ENCODE results near the gene TMEM141. TPM values are rescaled to one million over a fixed set of nuclear protein-coding genes. Genes with fewer than 3 reads are reported as not detected.
"Not testable (repeated sequence)": the region's sequence is repeated elsewhere in the genome, so short reads cannot be mapped to it uniquely, and the experiment has no call there.

The TMEM141 gene
- total and polyA plus RNA-seq, 2 donors (not counting 1 experiment from before 2014, with no cell fraction given): 43.3 to 56.5 TPM

DNA sequence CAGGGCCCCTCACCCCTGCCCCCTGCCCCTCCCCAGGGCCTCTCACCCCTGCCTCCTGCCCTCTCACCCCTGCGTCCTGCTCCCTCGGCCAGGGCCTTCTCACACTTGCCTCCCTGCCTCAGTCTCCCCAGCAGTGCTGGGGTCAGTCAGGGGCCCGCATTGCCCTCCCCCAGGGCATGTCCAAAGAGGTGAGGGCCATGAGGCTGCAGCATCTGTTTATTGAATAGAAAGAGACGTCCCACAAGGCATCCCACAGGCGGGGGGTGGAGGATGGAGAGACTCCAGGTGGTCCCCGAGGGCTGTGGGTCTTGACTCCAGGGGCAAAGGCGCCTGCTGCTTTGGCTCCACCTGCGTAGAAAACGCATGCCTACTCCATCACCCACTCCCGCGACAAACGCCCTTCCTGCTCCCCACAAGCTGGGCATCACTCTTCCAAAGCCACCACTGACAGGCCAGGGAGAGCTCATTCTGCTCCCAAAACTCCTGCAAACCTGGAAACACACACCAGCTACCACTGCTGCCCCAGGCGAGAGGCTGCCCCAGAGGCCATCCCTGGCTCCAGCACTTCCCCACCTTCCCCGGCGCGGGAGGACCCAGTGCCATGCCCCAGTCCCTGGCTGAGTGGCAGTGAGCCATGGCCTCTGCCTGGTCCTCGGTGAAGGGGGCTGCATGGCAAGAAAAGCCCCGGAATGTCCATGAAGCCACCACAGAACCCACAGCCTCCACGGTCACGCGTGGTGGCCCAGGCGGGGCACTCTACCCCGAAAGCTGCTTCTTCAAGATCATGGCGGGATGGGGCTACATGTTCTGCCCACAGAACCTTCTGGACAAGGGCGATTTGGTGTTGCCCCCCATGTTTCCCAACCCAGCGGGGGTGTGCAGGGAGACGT, 31.5 kb upstream of the TMEM141 start:
- Histone ChIP-seq H3K4me1 (ENCODE audit: control insufficient read depth, extremely low read depth, insufficient read depth, low read length) (no peaks in the 10 kb centered on the region), H3K9ac (ENCODE audit: insufficient read depth, low read length) (no peak overlapping the region), H3K9me3 (ENCODE audit: control insufficient read depth, insufficient read depth, low read depth, low read length) (no peaks in the 10 kb centered on the region), H3K27ac (ENCODE audit: insufficient read depth, low read length) (no peak overlapping the region), H3K36me3 (ENCODE audit: control insufficient read depth, insufficient read depth, low read length) (no peaks in the 10 kb centered on the region), H3K4me3 (replicated peaks in 1 of 4; ENCODE audit: control extremely low read depth in 1 of 4, insufficient read depth in 1 of 4, low read depth in 3 of 4, low read length in 4 of 4) (no peak overlapping the region), H3K4me2 (ENCODE audit: extremely low read depth, insufficient read depth, low read length) (no peak overlapping the region), H3K79me2 (ENCODE audit: control insufficient read depth, insufficient read depth, low read length) (no peaks in the 10 kb centered on the region), H3K27me3 (ENCODE audit: control insufficient read depth, insufficient read depth, low read length) (no peaks in the 10 kb centered on the region), H4K20me1 (ENCODE audit: control insufficient read depth, extremely low read depth, insufficient read depth, low read length) (no peaks in the 10 kb centered on the region), H2AFZ (ENCODE audit: low read length) (no peak overlapping the region)
- TF ChIP-seq EZH2 (IDR thresholded peaks at IDR 0.05; ENCODE audit: low read length, missing control alignments): no peak
- TF ChIP-seq, protein P1, sequence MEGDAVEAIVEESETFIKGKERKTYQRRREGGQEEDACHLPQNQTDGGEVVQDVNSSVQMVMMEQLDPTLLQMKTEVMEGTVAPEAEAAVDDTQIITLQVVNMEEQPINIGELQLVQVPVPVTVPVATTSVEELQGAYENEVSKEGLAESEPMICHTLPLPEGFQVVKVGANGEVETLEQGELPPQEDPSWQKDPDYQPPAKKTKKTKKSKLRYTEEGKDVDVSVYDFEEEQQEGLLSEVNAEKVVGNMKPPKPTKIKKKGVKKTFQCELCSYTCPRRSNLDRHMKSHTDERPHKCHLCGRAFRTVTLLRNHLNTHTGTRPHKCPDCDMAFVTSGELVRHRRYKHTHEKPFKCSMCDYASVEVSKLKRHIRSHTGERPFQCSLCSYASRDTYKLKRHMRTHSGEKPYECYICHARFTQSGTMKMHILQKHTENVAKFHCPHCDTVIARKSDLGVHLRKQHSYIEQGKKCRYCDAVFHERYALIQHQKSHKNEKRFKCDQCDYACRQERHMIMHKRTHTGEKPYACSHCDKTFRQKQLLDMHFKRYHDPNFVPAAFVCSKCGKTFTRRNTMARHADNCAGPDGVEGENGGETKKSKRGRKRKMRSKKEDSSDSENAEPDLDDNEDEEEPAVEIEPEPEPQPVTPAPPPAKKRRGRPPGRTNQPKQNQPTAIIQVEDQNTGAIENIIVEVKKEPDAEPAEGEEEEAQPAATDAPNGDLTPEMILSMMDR (conservative IDR thresholded peaks at IDR 0.05 in 1 of 2, IDR thresholded peaks at IDR 0.05 in 1 of 2; ENCODE audit: low read depth in 1 of 2, low read length in 2 of 2): no peak
- no peak for DNase-seq (ENCODE audit: low read depth in 2 of 2)

DNA sequence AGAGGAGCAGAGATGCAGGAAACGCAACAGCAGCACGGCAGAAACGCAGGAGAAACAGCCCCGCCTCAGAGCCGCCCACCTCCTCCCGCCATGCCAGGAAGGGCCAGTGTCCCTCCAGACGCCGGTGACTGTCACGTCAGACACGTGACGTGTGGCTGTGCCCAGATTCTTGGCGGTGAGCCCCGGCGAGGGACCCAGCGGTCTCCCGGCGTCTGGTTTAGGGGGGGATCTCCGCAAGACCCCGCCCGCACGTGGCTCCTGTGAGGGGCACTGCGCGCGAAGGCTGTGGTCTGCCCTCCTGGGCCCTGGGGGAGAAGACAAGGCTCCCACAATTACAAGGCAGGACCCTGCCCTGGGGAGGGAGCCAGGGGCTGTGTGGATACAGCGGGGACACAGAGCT, 30.7 kb upstream of the TMEM141 start:
- no peak overlapping the region for H3K4me2 ChIP-seq (ENCODE audit: extremely low read depth, insufficient read depth, low read length)
- H3K9me3 ChIP-seq (ENCODE audit: control insufficient read depth, insufficient read depth, low read depth, low read length): no peaks in the 10 kb centered on the region
- no peak overlapping the region for H3K27ac ChIP-seq (ENCODE audit: insufficient read depth, low read length)
- no peaks in the 10 kb centered on the region for H3K4me1 ChIP-seq (ENCODE audit: control insufficient read depth, extremely low read depth, insufficient read depth, low read length)
- H4K20me1 ChIP-seq (ENCODE audit: control insufficient read depth, extremely low read depth, insufficient read depth, low read length): no peaks in the 10 kb centered on the region
- no peak overlapping the region for H3K4me3 ChIP-seq (replicated peaks in 1 of 4; ENCODE audit: control extremely low read depth in 1 of 4, insufficient read depth in 1 of 4, low read depth in 3 of 4, low read length in 4 of 4)
- TF ChIP-seq, protein P1 (conservative IDR thresholded peaks at IDR 0.05 in 1 of 2, IDR thresholded peaks at IDR 0.05 in 1 of 2; ENCODE audit: low read depth in 1 of 2, low read length in 2 of 2): no peak
- no peak for TF ChIP-seq EZH2 (IDR thresholded peaks at IDR 0.05; ENCODE audit: low read length, missing control alignments)
- no peak overlapping the region for H3K9ac ChIP-seq (ENCODE audit: insufficient read depth, low read length)
- H3K27me3 ChIP-seq (ENCODE audit: control insufficient read depth, insufficient read depth, low read length): peaks cover 3% of the 10 kb centered on the region
- no peaks in the 10 kb centered on the region for H3K79me2 ChIP-seq (ENCODE audit: control insufficient read depth, insufficient read depth, low read length)
- no peak for DNase-seq (ENCODE audit: low read depth in 2 of 2)
- no peak overlapping the region for H2AFZ ChIP-seq (ENCODE audit: low read length)
- no peaks in the 10 kb centered on the region for H3K36me3 ChIP-seq (ENCODE audit: control insufficient read depth, insufficient read depth, low read length)

DNA sequence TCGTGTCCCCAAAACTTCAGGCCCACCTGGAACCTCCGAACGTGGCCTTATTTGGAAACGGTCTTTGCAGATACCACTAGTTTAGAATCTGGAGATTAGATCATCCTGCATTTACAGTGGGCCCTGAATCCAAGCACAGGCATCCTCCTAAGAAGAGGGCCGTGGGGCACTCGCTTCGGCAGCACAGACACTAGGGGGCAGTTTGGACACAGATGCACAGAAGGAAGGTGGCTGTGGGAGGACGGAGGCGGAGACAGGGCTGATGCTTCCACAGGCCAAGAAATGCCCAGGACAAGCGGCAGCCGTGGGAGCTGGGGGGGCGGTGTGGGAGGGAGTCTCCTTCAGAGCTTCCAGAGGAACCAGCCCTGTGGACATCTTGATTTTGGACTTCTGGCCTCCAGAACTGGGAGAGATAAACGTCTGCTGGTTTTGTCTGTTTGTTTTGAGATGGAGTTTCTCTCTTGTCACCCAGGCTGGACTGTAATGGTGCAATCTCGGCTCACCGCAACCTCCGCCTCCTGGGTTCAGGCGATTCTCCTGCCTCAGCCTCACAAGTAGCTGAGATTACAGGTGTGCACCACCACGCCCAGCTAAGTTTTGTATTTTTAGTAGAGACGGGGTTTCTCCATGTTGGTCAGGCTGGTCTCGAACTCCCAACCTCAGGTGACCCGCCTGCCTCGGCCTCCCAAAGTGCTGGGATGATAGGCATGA, 30.2 kb upstream of the TMEM141 start:
- H3K79me2 ChIP-seq (ENCODE audit: control insufficient read depth, insufficient read depth, low read length); H3K4me3 ChIP-seq (replicated peaks in 1 of 4; ENCODE audit: control extremely low read depth in 1 of 4, insufficient read depth in 1 of 4, low read depth in 3 of 4, low read length in 4 of 4); H4K20me1 ChIP-seq (ENCODE audit: control insufficient read depth, extremely low read depth, insufficient read depth, low read length); H3K9me3 ChIP-seq (ENCODE audit: control insufficient read depth, insufficient read depth, low read depth, low read length); H3K9ac ChIP-seq (ENCODE audit: insufficient read depth, low read length); H3K27me3 ChIP-seq (ENCODE audit: control insufficient read depth, insufficient read depth, low read length); H3K4me2 ChIP-seq (ENCODE audit: extremely low read depth, insufficient read depth, low read length); H2AFZ ChIP-seq (ENCODE audit: low read length); H3K4me1 ChIP-seq (ENCODE audit: control insufficient read depth, extremely low read depth, insufficient read depth, low read length); H3K36me3 ChIP-seq (ENCODE audit: control insufficient read depth, insufficient read depth, low read length); H3K27ac ChIP-seq (ENCODE audit: insufficient read depth, low read length): not testable (repeated sequence)
- TF ChIP-seq, protein P1 (conservative IDR thresholded peaks at IDR 0.05 in 1 of 2, IDR thresholded peaks at IDR 0.05 in 1 of 2; ENCODE audit: low read depth in 1 of 2, low read length in 2 of 2): peak; percentile 63 to 81
- DNase-seq (ENCODE audit: low read depth in 2 of 2): peak; percentile 53 to 56

Data from fibroblast of lung (primary cell).